Measurements from ENCODE around the gene GOT1. TPM values are rescaled to one million over a fixed set of nuclear protein-coding genes. Genes with fewer than 3 reads are reported as not detected.

GOT1 gene
- total RNA-seq: 14.4 and 22.1 TPM in 2 replicates

- peak; percentile 98 for DNase-seq (ENCODE audit: extremely low read depth, low read depth, low spot score)
Measured at GRCh38 chr10:99430451-99431189, at the start of gene GOT1. Gene GOT1 (minus strand): TSS chr10:99430624. CDS start chr10:99430565, 59 bp downstream.

GRCh38 chr10:99470327-99470726 is 39.9 kb upstream of the GOT1 start:
- DNase-seq (ENCODE audit: extremely low read depth, low read depth, low spot score): no peak

DNA sequence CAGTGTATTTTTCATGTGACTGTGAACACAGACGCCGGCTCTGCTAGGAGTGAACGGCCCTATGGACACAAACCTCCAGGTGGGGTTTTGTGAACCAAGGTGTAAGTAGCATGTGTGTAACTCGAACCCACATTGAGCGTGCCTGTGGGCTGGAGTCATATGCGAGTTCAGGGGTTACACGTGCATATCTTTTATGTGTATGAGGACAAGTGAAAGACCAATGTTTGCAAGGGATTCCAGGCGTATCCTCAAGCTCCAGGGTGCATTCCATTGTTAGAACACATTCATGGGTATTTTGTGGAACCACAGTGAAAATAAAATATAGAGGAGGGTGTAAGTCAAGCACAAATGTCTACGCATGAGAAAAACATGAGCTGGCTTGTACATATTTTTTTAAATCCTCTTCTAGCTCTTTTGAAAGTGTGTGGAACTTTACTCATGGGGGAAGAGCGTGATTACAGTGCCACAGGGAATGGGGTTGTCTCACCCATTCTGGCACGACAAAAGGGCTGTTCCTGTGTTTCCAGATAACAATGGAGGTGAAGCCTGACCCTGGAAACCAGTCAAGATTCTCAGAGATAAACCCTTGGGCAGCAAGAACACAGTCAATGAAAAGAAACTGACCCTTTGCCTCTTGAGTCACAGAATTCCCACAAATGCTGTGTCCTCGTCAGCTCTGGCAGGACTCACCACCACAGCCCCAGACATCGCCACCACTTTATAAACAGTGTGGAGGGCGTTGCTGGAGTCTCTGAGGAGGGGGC is 37.0 kb upstream of the GOT1 start:
- DNase-seq (ENCODE audit: extremely low read depth, low read depth, low spot score): peak; percentile 79

GRCh38 chr10:99466632-99467223 is 36.3 kb upstream of the GOT1 start:
- peak; percentile 81 for DNase-seq (ENCODE audit: extremely low read depth, low read depth, low spot score)

- DNase-seq (ENCODE audit: extremely low read depth, low read depth, low spot score): no peak
Measured at GRCh38 chr10:99461230-99461629, 30.8 kb upstream of the GOT1 start.

- DNase-seq (ENCODE audit: extremely low read depth, low read depth, low spot score): no peak
Measured at GRCh38 chr10:99460070-99460469, 29.6 kb upstream of the GOT1 start.

DNA sequence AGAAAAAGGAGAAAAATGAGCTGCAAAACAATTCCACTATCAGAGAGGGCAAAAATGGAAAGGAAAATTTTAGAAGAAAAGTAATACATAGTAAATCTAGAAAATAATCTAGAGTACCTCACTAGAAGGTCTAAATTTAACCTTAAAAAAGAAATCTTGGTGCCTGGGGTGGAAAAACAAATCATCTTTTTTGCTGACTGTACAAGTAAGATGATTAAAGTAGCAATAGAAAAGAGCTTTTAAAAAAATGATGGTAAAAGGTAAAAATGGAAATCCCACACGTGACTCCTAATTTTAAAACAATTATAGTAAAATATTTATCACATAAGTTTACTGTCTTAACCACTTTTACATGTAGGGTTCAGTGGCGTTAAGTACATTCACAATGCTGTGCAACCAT is 28.8 kb upstream of the GOT1 start:
- DNase-seq (ENCODE audit: extremely low read depth, low read depth, low spot score): no peak

DNA sequence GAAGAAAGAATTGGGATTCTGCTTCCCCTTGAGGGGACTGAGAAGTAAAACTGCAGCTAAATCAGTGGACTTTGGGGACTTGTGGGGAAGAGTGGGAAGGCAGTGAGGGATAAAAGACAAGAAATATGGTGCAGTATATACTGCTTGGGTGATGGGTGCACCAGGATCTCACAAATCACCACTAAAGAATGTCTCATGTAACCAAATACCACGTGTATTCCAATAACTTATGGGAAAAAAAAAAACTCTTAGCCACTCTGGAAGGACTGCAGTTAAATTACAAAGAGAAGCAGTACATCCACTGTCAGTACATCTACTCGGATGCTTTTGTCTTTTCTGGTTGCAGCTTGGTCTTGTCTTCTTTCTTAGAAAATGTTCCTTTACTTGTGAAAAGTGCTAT is 27.4 kb upstream of the GOT1 start:
- no peak for DNase-seq (ENCODE audit: extremely low read depth, low read depth, low spot score)

DNA sequence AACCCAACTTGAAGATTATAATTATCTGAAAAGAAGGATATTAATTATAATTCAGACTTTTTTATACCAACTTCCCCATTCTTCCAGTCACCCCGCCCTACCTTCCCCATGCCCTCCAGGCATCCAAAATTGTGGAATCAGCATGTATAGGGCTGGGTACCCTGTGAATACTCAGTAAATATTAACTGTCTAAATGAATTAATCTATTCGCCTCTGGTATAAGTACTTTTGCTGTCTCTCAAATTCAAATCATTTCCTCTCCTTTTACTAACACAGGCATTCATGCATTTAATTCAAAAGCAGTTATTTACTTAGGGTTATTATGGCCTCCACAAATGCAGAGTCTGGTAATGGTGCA is 26.5 kb upstream of the GOT1 start:
- no peak for DNase-seq (ENCODE audit: extremely low read depth, low read depth, low spot score)

DNA sequence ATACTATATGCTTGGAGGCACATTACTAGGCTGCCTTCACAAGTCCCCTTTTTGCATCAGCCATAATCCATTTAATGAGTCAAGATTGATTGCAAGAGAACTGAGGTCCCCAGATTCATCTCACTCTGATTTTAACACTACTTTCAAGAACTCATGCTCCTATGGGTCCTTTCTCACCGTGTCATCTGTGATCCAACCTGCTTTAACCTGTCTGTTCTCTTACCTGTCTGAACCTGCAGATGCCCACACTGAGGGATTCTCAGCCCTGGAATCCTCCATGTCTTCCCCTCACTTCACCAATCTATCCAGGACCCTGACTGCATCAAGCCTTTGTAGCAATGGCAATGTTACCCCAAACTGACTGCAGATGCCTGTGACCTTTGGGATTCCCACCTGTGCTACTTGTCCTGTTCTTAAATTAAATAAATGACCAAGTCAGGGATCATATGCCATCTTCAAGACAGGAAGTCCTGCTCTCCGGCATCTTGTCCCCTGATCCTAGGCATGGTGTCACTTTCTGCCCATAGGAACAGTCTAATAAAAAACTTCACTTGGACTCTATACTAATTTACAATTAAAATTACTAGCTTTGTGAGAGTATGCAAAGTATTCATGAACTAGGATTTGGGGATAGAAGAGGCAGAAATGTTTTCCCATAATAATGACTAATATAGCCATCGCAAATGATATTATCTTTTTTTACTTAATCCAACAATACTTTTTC is 25.9 kb upstream of the GOT1 start:
- DNase-seq (ENCODE audit: extremely low read depth, low read depth, low spot score): no peak

- DNase-seq (ENCODE audit: extremely low read depth, low read depth, low spot score): no peak
Measured at GRCh38 chr10:99451981-99452380, 21.6 kb upstream of the GOT1 start.

GRCh38 chr10:99451499-99451788 is 21.0 kb upstream of the GOT1 start:
- DNase-seq (ENCODE audit: extremely low read depth, low read depth, low spot score): no peak

DNA sequence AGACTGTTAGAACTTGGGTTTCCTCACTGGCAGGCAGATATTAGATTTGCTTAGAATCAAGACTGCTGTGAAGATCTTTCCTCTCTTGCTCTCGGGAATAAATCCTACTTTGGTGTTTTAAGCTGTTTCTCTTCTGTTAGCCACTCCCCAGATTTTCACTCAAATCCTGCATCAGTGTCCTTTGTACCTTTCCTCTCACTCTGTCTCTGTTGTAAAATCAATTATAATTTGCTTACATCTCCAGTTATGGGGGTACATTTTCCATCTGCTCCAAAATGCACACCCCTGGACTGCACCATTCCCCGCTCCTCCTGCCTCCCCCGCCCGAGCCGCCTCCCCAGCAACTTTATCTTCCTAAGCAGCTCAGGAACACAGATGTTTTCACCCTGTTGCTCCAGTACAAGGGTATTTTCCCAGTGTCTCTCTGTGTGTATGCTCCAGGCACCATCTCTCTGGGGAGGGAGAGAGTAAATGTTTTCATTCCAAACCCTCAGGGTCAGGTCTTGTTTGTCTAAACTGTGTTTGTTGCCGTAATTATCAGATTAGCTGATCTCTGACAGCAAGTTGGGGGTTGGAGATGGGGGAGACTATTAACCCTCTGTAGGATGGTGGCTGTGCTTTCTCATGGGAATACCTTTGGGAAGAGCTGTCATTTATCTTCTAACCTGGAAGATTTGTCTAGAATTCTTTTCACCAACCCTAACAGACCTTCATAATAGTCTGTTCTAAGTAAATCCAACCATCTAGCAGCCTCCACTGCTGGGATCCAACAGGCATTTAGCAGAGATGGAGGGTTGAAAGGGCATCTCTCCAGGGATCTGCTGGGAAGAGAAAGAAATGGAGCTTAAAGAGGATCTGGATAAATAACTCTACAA is 20.4 kb upstream of the GOT1 start:
- no peak for DNase-seq (ENCODE audit: extremely low read depth, low read depth, low spot score)

DNA sequence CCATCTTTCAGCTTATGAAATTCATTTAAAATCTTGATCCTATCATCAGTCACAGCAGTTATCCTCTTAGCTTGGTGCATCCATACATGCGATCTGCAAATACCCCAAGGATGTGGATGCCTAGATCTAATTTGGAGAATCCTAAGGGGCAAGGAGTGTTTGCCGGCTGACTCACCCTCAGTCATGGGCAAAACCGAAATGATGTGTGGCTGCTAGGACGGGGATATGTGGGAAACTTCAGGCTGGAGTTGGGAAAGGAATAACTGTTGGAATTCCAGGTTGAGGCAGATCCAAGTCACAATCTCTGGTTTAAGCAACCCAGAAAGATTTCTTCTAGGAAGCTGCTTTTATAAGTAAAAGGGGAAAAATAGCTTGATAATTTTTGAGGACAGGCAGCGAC is 19.7 kb upstream of the GOT1 start:
- no peak for DNase-seq (ENCODE audit: extremely low read depth, low read depth, low spot score)

- no peak for DNase-seq (ENCODE audit: extremely low read depth, low read depth, low spot score)
Measured at GRCh38 chr10:99449023-99449422, 18.6 kb upstream of the GOT1 start.

GRCh38 chr10:99444383-99445045 is 14.1 kb upstream of the GOT1 start:
- DNase-seq (ENCODE audit: extremely low read depth, low read depth, low spot score): no peak

- no peak for DNase-seq (ENCODE audit: extremely low read depth, low read depth, low spot score)
Measured at GRCh38 chr10:99443500-99443899, 13.1 kb upstream of the GOT1 start.

DNA sequence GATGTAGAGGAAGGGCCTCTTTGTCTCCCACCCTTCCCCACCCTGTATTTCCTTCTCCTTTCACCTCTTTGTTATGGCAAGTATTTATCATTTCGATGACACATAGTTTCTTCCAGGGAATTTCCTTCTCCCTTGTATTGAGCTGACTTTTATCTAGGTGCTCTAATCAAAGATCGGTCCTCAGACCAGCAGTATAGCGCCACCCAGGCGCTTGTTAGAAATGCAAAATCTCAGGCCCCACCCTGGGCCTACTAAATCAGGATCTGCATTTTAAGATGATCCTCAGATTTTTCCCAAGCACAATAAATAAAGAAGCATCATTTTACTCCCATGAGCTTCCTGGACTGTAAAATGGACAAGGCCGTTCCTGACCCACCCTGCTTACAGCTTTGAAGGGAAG is 12.0 kb upstream of the GOT1 start:
- no peak for DNase-seq (ENCODE audit: extremely low read depth, low read depth, low spot score)

DNA sequence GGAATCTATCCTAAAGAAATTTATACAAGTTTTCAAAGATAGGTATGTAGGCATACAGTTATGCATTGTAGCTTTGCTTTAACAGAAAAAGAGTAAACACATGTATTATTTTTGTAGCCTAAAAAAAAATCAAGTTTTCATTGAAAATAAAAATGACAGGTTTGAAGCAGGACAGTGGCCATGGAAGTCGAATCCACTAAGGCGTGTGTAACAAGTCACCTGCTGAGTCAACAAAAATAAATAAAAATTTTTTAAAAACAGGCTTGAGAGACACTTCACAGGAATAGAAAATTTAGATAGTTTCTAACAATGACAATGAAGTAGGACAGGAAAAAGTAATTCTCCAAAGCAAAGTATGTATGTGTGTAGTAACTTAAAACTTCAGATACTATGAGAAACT is 8.5 kb upstream of the GOT1 start:
- DNase-seq (ENCODE audit: extremely low read depth, low read depth, low spot score): no peak

All from glomerular endothelial cell (primary cell).